Chondrocyte (in vitro differentiated cells): ENCODE measurements around the gene MYPN. TPM values are rescaled to one million over a fixed set of nuclear protein-coding genes. Genes with fewer than 3 reads are reported as not detected.

ENCODE experiments used
- DNase-seq: peaks from one replicate; pipeline ENCODE4 v3.0.0; 2021; ENCODE audit warnings: mixed read lengths, low spot score
- H3K27ac Mint-ChIP-seq: one replicate; pipeline ENCODE4 v1.8.0; 2021; ENCODE audit warnings: mild to moderate bottlenecking, moderate library complexity, mixed read lengths; ENCODE audit not compliant: unreplicated experiment
- H3K27me3 Mint-ChIP-seq: 2 replicates; pipeline ENCODE4 v1.8.0; 2021; ENCODE audit warnings: low read depth, mixed read lengths
- H3K36me3 Mint-ChIP-seq: 2 replicates; pipeline ENCODE4 v1.8.0; 2021; ENCODE audit warnings: low read depth, mixed read lengths
- H3K4me1 Mint-ChIP-seq: 2 replicates; pipeline ENCODE4 v1.8.0; 2021; ENCODE audit warnings: low read depth, mild to moderate bottlenecking, mixed read lengths
- H3K4me3 Mint-ChIP-seq: one replicate; pipeline ENCODE4 v1.8.0; 2021; ENCODE audit warnings: mild to moderate bottlenecking, moderate library complexity, mixed read lengths; ENCODE audit not compliant: unreplicated experiment
- H3K9me3 Mint-ChIP-seq: 2 replicates; pipeline ENCODE4 v1.8.0; 2021; ENCODE audit warnings: low read depth, mixed read lengths
- CTCF ChIP-seq: fragments of 200-600 bp; sonication (generic); IDR thresholded peaks from 2 replicates; pipeline ENCODE4 v1.5.0; 2021; ENCODE audit warnings: antibody characterized with exemption, mild to moderate bottlenecking, moderate library complexity
- total RNA-seq: library from RNA; stranded (reverse); gene quantifications from 3 replicates; pipeline ENCODE4 v1.2.1, GENCODE V29; 2021

MYPN gene
- total RNA-seq, 1 donor from 2014 or later = 0.10 TPM

GRCh38 chr10:68179016-68179415 is 69.7 kb downstream of the MYPN start:
- H3K4me3 Mint-ChIP-seq = no peak overlapping the region
- no peaks in the 10 kb centered on the region for H3K9me3 Mint-ChIP-seq
- no peaks in the 10 kb centered on the region for H3K27me3 Mint-ChIP-seq
- no peaks in the 10 kb centered on the region for H3K36me3 Mint-ChIP-seq
- TF ChIP-seq CTCF = no peak
- DNase-seq = no peak
- H3K27ac Mint-ChIP-seq = no peak overlapping the region
- no peaks in the 10 kb centered on the region for H3K4me1 Mint-ChIP-seq

DNA sequence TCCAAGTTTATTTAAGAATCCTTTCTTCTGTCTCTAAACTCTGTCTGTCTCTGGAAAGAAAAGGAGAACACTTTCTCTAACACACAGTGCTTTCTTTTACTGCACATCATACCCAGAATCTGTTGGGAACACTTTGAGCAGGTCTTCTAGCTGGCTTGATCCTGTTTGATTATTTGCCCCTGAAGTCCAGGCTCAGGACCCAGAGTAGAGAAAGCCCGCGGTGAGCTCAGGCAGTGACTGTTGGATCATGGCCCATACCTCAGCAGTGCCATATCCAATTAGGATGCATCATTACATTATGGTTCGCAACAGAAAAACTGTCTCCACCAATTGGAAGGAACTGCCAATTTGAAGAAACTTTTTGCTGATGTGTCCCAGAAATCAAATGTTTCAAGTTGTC is 71.2 kb downstream of the MYPN start:
- no peaks in the 10 kb centered on the region for H3K9me3 Mint-ChIP-seq
- H3K27ac Mint-ChIP-seq = no peak overlapping the region
- H3K4me1 Mint-ChIP-seq = peaks cover 3% of the 10 kb centered on the region
- TF ChIP-seq CTCF = no peak
- DNase-seq = no peak
- no peaks in the 10 kb centered on the region for H3K27me3 Mint-ChIP-seq
- no peaks in the 10 kb centered on the region for H3K36me3 Mint-ChIP-seq
- no peak overlapping the region for H3K4me3 Mint-ChIP-seq

DNA sequence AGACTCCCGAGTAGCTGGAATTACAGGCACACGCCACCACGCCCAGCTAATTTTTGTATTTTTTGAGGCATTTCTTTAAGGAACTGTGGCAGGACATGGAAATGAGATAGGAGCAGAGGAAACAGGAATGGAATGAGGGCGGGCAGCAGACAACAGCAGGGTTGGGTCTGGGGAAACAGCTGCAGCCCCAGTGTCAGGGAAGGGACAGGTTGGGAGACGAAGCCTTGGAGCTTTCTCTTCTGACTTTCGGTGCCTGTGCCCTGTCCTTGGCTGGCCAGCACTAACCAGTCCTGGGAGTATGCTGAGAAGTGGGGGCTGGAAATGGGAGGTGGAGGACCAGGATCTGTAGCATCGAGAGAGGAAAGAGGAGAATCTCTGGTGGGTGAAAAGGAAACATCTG is 75.3 kb downstream of the MYPN start:
- no peak for DNase-seq
- no peak overlapping the region for H3K4me3 Mint-ChIP-seq
- no peaks in the 10 kb centered on the region for H3K36me3 Mint-ChIP-seq
- H3K27ac Mint-ChIP-seq = no peak overlapping the region
- no peaks in the 10 kb centered on the region for H3K27me3 Mint-ChIP-seq
- H3K9me3 Mint-ChIP-seq = no peaks in the 10 kb centered on the region
- no peak for TF ChIP-seq CTCF
- peaks cover 3% of the 10 kb centered on the region for H3K4me1 Mint-ChIP-seq

DNA sequence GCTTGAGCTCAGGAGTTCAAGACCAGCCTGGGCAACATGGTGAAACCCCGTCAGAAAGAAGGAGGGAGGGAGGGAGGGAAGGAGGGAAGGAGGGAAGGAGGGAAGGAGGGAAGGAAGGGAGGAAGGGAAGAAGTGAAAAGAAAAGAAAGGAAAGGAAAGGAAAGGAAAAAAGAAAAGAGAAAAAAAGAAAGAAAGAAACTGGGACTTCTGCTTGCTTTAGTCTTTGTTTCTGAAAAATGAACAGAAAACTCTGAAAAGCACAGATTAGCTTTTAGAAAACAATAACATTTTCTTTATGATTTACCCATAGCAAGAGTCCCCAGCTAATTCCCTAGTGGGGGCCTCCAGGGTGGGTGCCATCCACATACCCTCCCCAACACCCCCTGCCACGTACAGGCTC is 75.8 kb downstream of the MYPN start:
- TF ChIP-seq CTCF = no peak
- no peaks in the 10 kb centered on the region for H3K27me3 Mint-ChIP-seq
- H3K4me1 Mint-ChIP-seq = peaks cover 3% of the 10 kb centered on the region
- no peaks in the 10 kb centered on the region for H3K9me3 Mint-ChIP-seq
- H3K36me3 Mint-ChIP-seq = no peaks in the 10 kb centered on the region
- no peak overlapping the region for H3K27ac Mint-ChIP-seq
- no peak overlapping the region for H3K4me3 Mint-ChIP-seq
- no peak for DNase-seq

- Mint-ChIP-seq H3K4me3 (no peak overlapping the region), H3K4me1 (peaks cover 3% of the 10 kb centered on the region), H3K9me3 (peaks cover 2% of the 10 kb centered on the region), H3K36me3 (no peaks in the 10 kb centered on the region), H3K27ac (no peak overlapping the region), H3K27me3 (no peaks in the 10 kb centered on the region)
- DNase-seq = no peak
- no peak for TF ChIP-seq CTCF
Observed at GRCh38 chr10:68188835-68189234, 79.5 kb downstream of the MYPN start.
